GM23338 (cell line): ENCODE measurements around the gene MBTPS2. TPM values are rescaled to one million over a fixed set of nuclear protein-coding genes. Genes with fewer than 3 reads are reported as not detected.

Experiments used
- ATAC-seq: fragments of 200-7000 bp; cut with Tn5 transposase; 3 replicates; pipeline ENCODE4 v1.9.1; 2020
- DNase-seq: peaks from one replicate; pipeline ENCODE4 v3.0.0-alpha.2; 2015; ENCODE audit warnings: low spot score
- H2AFZ ChIP-seq: fragments of 200-600 bp; sonication (generic); 2 replicates; pipeline ENCODE4 v1.8.0; 2016; ENCODE audit warnings: antibody characterized with exemption, mild to moderate bottlenecking, moderate library complexity
- H3F3A ChIP-seq: fragments of 200-600 bp; sonication (generic); replicated peaks from 2 replicates; pipeline ENCODE4 v1.8.0; 2017; ENCODE audit warnings: antibody characterized with exemption, mixed run types, low read depth
- H3K27ac ChIP-seq: fragments of 200-600 bp; sonication (generic); 2 replicates; pipeline ENCODE4 v1.6.1; 2016; ENCODE audit warnings: low read depth
- H3K27me3 ChIP-seq: fragments of 200-600 bp; sonication (generic); 2 replicates; pipeline ENCODE4 v1.8.0; 2016; ENCODE audit warnings: mild to moderate bottlenecking, mixed run types, moderate library complexity; ENCODE audit not compliant: insufficient read depth
- H3K36me3 ChIP-seq: fragments of 200-600 bp; sonication (generic); 2 replicates; pipeline ENCODE4 v1.8.0; 2016; ENCODE audit warnings: mild to moderate bottlenecking; ENCODE audit not compliant: insufficient read depth
- H3K4me1 ChIP-seq: fragments of 200-600 bp; sonication (generic); 2 replicates; pipeline ENCODE4 v1.8.0; 2016; ENCODE audit warnings: mild to moderate bottlenecking, moderate library complexity; ENCODE audit not compliant: insufficient read depth
- H3K4me2 ChIP-seq: fragments of 200-600 bp; sonication (generic); 2 replicates; pipeline ENCODE4 v1.7.1; 2017; ENCODE audit warnings: mixed run types
- H3K4me3 ChIP-seq: fragments of 200-600 bp; sonication (generic); 2 replicates; pipeline ENCODE4 v1.6.1; 2016; ENCODE audit warnings: mixed run types
- H3K79me2 ChIP-seq: fragments of 200-600 bp; sonication (generic); replicated peaks from 2 replicates; pipeline ENCODE4 v1.8.0; 2017; ENCODE audit warnings: mild to moderate bottlenecking; ENCODE audit not compliant: insufficient read depth
- H3K9me2 ChIP-seq: fragments of 200-600 bp; sonication (generic); 2 replicates; pipeline ENCODE4 v1.8.0; 2017; ENCODE audit not compliant: insufficient read depth
- H4K20me1 ChIP-seq: fragments of 200-600 bp; sonication (generic); replicated peaks from 2 replicates; pipeline ENCODE4 v1.8.0; 2017; ENCODE audit warnings: mild to moderate bottlenecking; ENCODE audit not compliant: insufficient read depth
- H3K27ac Mint-ChIP-seq: 2 replicates; pipeline ENCODE4 v1.8.0; 2020; ENCODE audit warnings: inconsistent platforms, mild to moderate bottlenecking, moderate library complexity, mixed read lengths
- H3K27me3 Mint-ChIP-seq: 3 replicates; pipeline ENCODE4 v1.8.0; 2022; ENCODE audit warnings: low read depth, mild to moderate bottlenecking, moderate library complexity, mixed read lengths, inconsistent platforms; ENCODE audit not compliant: insufficient read depth, poor library complexity
- H3K36me3 Mint-ChIP-seq: 3 replicates; pipeline ENCODE4 v1.8.0; 2021; ENCODE audit warnings: low read depth, mild to moderate bottlenecking, inconsistent platforms, moderate library complexity, mixed read lengths
- H3K4me1 Mint-ChIP-seq: 3 replicates; pipeline ENCODE4 v1.8.0; 2020; ENCODE audit warnings: mild to moderate bottlenecking, inconsistent platforms, mixed read lengths
- H3K4me3 Mint-ChIP-seq: 3 replicates; pipeline ENCODE4 v1.8.0; 2021; ENCODE audit warnings: moderate library complexity, mild to moderate bottlenecking, inconsistent platforms, mixed read lengths
- H3K9me3 Mint-ChIP-seq: 3 replicates; pipeline ENCODE4 v1.8.0; 2020; ENCODE audit warnings: moderate library complexity, mild to moderate bottlenecking, inconsistent platforms, mixed read lengths
- CREB1 ChIP-seq: fragments of 250-450 bp; sonication (Bioruptor Pico); IDR thresholded peaks from 2 replicates; pipeline ENCODE4 v1.5.0; 2020; ENCODE audit warnings: low read depth, mild to moderate bottlenecking, moderate library complexity
- EZH2 ChIP-seq: fragments of 200-600 bp; sonication (generic); IDR thresholded peaks from one replicate; pipeline ENCODE4 v1.8.0; 2017; ENCODE audit warnings: antibody characterized with exemption, mild to moderate bottlenecking, low read depth; ENCODE audit not compliant: unreplicated experiment
- EZH2phosphoT487 ChIP-seq: fragments of 200-600 bp; sonication (generic); IDR thresholded peaks from one replicate; pipeline ENCODE4 v1.8.1; 2018; ENCODE audit warnings: antibody characterized with exemption; ENCODE audit not compliant: unreplicated experiment
- JUNB ChIP-seq: IDR thresholded peaks from one replicate; pipeline ENCODE4 v1.6.1; 2016; ENCODE audit warnings: antibody characterized with exemption; ENCODE audit not compliant: unreplicated experiment
- NANOG ChIP-seq: IDR thresholded peaks from 2 replicates; pipeline ENCODE4 v1.6.1; 2016; ENCODE audit warnings: antibody characterized with exemption, borderline replicate concordance
- POLR2AphosphoS5 ChIP-seq: IDR thresholded peaks from 2 replicates; pipeline ENCODE4 v1.6.1; 2016; ENCODE audit warnings: antibody characterized with exemption, low read depth
- STAT1 ChIP-seq: IDR thresholded peaks from one replicate; pipeline ENCODE4 v1.6.1; 2016; ENCODE audit warnings: antibody characterized with exemption; ENCODE audit not compliant: unreplicated experiment
- ZNF114 ChIP-seq: fragments of 250-450 bp; sonication (Bioruptor Pico); IDR thresholded peaks from 2 replicates; pipeline ENCODE4 v1.5.0; 2020; ENCODE audit warnings: mild to moderate bottlenecking, moderate library complexity
- ZNF331 ChIP-seq: fragments of 250-450 bp; sonication (Bioruptor Pico); IDR thresholded peaks from 2 replicates; pipeline ENCODE4 v1.5.0; 2020; ENCODE audit warnings: low read depth, mild to moderate bottlenecking, moderate library complexity
- polyA plus RNA-seq: library from polyadenylated mRNA; unstranded; fragments of >200 nt; fragmentation: Nextera tagmentation; extraction: Ambion mirVana; gene quantifications from 2 replicates; pipeline ENCODE4 v1.2.1, GENCODE V29; 2016
- total RNA-seq: library from RNA; depleted of rRNA; stranded (reverse); fragments of >200 nt; shearing (Covaris generic); gene quantifications from 2 replicates; pipeline ENCODE4 v1.2.3, GENCODE V29; 2014
- TF ChIP-seq, protein P1 (sequence below), 2 experiments: fragments of 200-600 bp in 1 of 2; sonication (generic) in 1 of 2; conservative IDR thresholded peaks; 2 replicates each; pipeline versions ENCODE4 v1.5.1 to v1.6.1; 2016 to 2017; ENCODE audit warnings: antibody characterized with exemption in 2 of 2, low read depth in 2 of 2, mild to moderate bottlenecking in 2 of 2, moderate library complexity in 1 of 2
- TF ChIP-seq, protein P2 (sequence below): fragments of 250-450 bp; sonication (Bioruptor Pico); IDR thresholded peaks from 2 replicates; pipeline ENCODE4 v1.5.0; 2020; ENCODE audit warnings: mild to moderate bottlenecking, moderate library complexity
- TF ChIP-seq, protein P3 (sequence below): IDR thresholded peaks from 2 replicates; pipeline ENCODE4 v1.6.1; 2016; ENCODE audit warnings: antibody characterized with exemption

The MBTPS2 gene
- total and polyA plus RNA-seq, 2 experiments from 2014 or later: 3.2 to 7.8 TPM

DNA sequence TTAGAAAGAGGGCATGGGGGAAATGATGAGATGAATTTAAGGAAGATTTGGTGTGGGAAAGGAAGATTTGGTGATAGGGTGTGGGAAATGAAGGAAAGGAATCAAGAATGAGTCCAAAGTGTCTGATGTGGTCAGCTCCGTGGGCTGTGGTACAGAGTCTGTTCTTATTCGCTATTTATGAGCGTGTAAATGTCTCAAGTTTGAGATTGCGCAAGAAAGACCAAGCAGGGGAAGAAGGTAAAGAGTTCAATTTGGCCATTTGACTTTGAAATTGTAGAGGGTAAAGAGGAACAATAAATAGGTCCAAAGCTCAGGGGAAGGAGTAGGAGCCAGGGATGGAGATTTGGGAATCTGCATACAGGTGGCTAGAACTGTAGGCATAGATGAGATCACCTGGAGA is 89.8 kb downstream of the MBTPS2 start:
- Histone ChIP-seq H2AFZ (no peak overlapping the region), H3K9me2 (no peaks in the 10 kb centered on the region), H3K4me1 (peaks cover 12% of the 10 kb centered on the region; the same call in 1 of the 2 replicates), H3K27me3 (no peaks in the 10 kb centered on the region), H4K20me1 (no peaks in the 10 kb centered on the region), H3K36me3 (no peaks in the 10 kb centered on the region), H3F3A (no peaks in the 10 kb centered on the region), H3K79me2 (no peaks in the 10 kb centered on the region), H3K27ac (no peak overlapping the region), H3K4me2 (no peak overlapping the region), H3K4me3 (no peak overlapping the region)
- ATAC-seq (no peak), DNase-seq (no peak)
- peaks cover 3% of the 10 kb centered on the region for H3K27me3 Mint-ChIP-seq
- no peak overlapping the region; the same call in 1 of the 2 replicates for H3K27ac Mint-ChIP-seq
- no peak for TF ChIP-seq STAT1
- no peak for TF ChIP-seq EZH2phosphoT487
- H3K4me1 Mint-ChIP-seq: peaks cover 18% of the 10 kb centered on the region
- no peak overlapping the region for H3K4me3 Mint-ChIP-seq
- H3K36me3 Mint-ChIP-seq: no peaks in the 10 kb centered on the region
- H3K9me3 Mint-ChIP-seq: no peaks in the 10 kb centered on the region

DNA sequence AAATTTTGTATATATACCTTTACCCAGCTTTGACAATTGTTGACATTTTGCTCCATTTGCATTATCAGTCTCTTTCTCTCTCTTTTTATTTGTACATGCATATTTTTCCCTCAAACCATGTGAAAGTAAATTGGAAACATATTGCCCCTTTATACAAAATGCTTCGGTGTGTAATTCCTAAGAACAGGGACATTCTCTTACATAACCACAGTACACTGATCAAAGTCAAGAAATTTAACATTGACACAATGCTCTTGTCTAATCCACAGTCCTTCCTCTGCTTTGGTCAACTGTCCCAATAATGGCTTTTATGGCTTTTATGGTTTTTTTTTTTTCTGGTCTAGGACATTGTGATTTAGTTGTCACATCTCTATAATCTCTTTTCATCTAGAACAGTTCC is 91.6 kb downstream of the MBTPS2 start:
- Histone ChIP-seq H3K36me3 (no peaks in the 10 kb centered on the region), H3K4me2 (no peak overlapping the region), H3K4me3 (no peak overlapping the region), H3K79me2 (no peaks in the 10 kb centered on the region), H3K27me3 (no peaks in the 10 kb centered on the region), H3K4me1 (peaks cover 12% of the 10 kb centered on the region; the same call in 1 of the 2 replicates), H2AFZ (no peak overlapping the region), H4K20me1 (no peaks in the 10 kb centered on the region), H3K27ac (no peak overlapping the region), H3F3A (no peaks in the 10 kb centered on the region), H3K9me2 (no peaks in the 10 kb centered on the region)
- Mint-ChIP-seq H3K9me3 (no peaks in the 10 kb centered on the region), H3K36me3 (no peaks in the 10 kb centered on the region), H3K27me3 (peaks cover 3% of the 10 kb centered on the region), H3K4me3 (no peak overlapping the region), H3K4me1 (peaks cover 17% of the 10 kb centered on the region), H3K27ac (no peak overlapping the region)
- DNase-seq (no peak), ATAC-seq (no peak)
- TF ChIP-seq, protein P1, sequence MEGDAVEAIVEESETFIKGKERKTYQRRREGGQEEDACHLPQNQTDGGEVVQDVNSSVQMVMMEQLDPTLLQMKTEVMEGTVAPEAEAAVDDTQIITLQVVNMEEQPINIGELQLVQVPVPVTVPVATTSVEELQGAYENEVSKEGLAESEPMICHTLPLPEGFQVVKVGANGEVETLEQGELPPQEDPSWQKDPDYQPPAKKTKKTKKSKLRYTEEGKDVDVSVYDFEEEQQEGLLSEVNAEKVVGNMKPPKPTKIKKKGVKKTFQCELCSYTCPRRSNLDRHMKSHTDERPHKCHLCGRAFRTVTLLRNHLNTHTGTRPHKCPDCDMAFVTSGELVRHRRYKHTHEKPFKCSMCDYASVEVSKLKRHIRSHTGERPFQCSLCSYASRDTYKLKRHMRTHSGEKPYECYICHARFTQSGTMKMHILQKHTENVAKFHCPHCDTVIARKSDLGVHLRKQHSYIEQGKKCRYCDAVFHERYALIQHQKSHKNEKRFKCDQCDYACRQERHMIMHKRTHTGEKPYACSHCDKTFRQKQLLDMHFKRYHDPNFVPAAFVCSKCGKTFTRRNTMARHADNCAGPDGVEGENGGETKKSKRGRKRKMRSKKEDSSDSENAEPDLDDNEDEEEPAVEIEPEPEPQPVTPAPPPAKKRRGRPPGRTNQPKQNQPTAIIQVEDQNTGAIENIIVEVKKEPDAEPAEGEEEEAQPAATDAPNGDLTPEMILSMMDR (conservative IDR thresholded peaks at IDR 0.05; ENCODE audit: low read depth in 2 of 2): no peak
- TF ChIP-seq NANOG (no peak), ZNF114 (CRISPR knock-in tag) (no peak), POLR2AphosphoS5 (no peak), CREB1 (CRISPR knock-in tag) (no peak), STAT1 (no peak), JUNB (no peak), ZNF331 (CRISPR knock-in tag) (no peak), EZH2phosphoT487 (no peak), EZH2 (no peak)
- TF ChIP-seq, protein P2, sequence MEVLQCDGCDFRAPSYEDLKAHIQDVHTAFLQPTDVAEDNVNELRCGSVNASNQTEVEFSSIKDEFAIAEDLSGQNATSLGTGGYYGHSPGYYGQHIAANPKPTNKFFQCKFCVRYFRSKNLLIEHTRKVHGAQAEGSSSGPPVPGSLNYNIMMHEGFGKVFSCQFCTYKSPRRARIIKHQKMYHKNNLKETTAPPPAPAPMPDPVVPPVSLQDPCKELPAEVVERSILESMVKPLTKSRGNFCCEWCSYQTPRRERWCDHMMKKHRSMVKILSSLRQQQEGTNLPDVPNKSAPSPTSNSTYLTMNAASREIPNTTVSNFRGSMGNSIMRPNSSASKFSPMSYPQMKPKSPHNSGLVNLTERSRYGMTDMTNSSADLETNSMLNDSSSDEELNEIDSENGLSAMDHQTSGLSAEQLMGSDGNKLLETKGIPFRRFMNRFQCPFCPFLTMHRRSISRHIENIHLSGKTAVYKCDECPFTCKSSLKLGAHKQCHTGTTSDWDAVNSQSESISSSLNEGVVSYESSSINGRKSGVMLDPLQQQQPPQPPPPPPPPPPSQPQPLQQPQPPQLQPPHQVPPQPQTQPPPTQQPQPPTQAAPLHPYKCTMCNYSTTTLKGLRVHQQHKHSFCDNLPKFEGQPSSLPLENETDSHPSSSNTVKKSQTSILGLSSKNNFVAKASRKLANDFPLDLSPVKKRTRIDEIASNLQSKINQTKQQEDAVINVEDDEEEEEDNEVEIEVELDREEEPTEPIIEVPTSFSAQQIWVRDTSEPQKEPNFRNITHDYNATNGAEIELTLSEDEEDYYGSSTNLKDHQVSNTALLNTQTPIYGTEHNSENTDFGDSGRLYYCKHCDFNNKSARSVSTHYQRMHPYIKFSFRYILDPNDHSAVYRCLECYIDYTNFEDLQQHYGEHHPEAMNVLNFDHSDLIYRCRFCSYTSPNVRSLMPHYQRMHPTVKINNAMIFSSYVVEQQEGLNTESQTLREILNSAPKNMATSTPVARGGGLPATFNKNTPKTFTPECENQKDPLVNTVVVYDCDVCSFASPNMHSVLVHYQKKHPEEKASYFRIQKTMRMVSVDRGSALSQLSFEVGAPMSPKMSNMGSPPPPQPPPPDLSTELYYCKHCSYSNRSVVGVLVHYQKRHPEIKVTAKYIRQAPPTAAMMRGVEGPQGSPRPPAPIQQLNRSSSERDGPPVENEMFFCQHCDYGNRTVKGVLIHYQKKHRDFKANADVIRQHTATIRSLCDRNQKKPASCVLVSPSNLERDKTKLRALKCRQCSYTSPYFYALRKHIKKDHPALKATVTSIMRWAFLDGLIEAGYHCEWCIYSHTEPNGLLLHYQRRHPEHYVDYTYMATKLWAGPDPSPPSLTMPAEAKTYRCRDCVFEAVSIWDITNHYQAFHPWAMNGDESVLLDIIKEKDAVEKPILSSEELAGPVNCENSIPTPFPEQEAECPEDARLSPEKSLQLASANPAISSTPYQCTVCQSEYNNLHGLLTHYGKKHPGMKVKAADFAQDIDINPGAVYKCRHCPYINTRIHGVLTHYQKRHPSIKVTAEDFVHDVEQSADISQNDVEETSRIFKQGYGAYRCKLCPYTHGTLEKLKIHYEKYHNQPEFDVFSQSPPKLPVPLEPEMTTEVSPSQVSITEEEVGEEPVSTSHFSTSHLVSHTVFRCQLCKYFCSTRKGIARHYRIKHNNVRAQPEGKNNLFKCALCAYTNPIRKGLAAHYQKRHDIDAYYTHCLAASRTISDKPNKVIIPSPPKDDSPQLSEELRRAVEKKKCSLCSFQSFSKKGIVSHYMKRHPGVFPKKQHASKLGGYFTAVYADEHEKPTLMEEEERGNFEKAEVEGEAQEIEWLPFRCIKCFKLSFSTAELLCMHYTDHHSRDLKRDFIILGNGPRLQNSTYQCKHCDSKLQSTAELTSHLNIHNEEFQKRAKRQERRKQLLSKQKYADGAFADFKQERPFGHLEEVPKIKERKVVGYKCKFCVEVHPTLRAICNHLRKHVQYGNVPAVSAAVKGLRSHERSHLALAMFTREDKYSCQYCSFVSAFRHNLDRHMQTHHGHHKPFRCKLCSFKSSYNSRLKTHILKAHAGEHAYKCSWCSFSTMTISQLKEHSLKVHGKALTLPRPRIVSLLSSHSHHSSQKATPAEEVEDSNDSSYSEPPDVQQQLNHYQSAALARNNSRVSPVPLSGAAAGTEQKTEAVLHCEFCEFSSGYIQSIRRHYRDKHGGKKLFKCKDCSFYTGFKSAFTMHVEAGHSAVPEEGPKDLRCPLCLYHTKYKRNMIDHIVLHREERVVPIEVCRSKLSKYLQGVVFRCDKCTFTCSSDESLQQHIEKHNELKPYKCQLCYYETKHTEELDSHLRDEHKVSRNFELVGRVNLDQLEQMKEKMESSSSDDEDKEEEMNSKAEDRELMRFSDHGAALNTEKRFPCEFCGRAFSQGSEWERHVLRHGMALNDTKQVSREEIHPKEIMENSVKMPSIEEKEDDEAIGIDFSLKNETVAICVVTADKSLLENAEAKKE: no peak
- TF ChIP-seq, protein P3, sequence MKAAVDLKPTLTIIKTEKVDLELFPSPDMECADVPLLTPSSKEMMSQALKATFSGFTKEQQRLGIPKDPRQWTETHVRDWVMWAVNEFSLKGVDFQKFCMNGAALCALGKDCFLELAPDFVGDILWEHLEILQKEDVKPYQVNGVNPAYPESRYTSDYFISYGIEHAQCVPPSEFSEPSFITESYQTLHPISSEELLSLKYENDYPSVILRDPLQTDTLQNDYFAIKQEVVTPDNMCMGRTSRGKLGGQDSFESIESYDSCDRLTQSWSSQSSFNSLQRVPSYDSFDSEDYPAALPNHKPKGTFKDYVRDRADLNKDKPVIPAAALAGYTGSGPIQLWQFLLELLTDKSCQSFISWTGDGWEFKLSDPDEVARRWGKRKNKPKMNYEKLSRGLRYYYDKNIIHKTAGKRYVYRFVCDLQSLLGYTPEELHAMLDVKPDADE: no peak
